RKO (cell line): ENCODE results near the gene FYN.

Experiments
- DNase-seq: peaks from one replicate; pipeline ENCODE4 v3.0.0-alpha.2; 2016; ENCODE audit warnings: low spot score

The FYN gene

GRCh38 chr6:111625461-111626391 is 247.5 kb downstream of the FYN start:
- no peak for DNase-seq

GRCh38 chr6:111625099-111625416 is 248.2 kb downstream of the FYN start:
- DNase-seq = no peak

- no peak for DNase-seq
These were observed 248.7 kb downstream of the FYN start for GRCh38 chr6:111624401-111625098.

GRCh38 chr6:111623046-111623718 is 250.1 kb downstream of the FYN start:
- no peak for DNase-seq

GRCh38 chr6:111620169-111620568 is 253.1 kb downstream of the FYN start:
- DNase-seq = no peak

GRCh38 chr6:111618407-111618806 is 254.8 kb downstream of the FYN start:
- DNase-seq = no peak

- DNase-seq = no peak
These were observed 256.1 kb downstream of the FYN start for GRCh38 chr6:111617149-111617548.

GRCh38 chr6:111615916-111616612 is 257.2 kb downstream of the FYN start:
- DNase-seq = no peak

- DNase-seq = no peak
These were observed 258.2 kb downstream of the FYN start for GRCh38 chr6:111614833-111615582.

- no peak for DNase-seq
These were observed 260.9 kb downstream of the FYN start for GRCh38 chr6:111612379-111612778.

- no peak for DNase-seq
These were observed 262.6 kb downstream of the FYN start for GRCh38 chr6:111610548-111611172.
